Measurements from ENCODE around the gene TSPY1.
"Not testable (repeated sequence)": the region's sequence is repeated elsewhere in the genome, so short reads cannot be mapped to it uniquely, and the experiment has no call there.

TSPY1 gene

GRCh38 chrY:9466655-9467054 lies at the start of gene TSPY1:
Gene TSPY1 (plus strand): TSS chrY:9466955. CDS start chrY:9467001, 46 bp downstream.
- H3K27ac ChIP-seq; DNase-seq (ENCODE audit: low read depth, low spot score): not testable (repeated sequence)

- DNase-seq (ENCODE audit: low read depth, low spot score); H3K27ac ChIP-seq: not testable (repeated sequence)
These were observed 20.2 kb downstream of the TSPY1 start, which contains the start of gene TSPY9 for GRCh38 chrY:9486967-9487366. Gene TSPY9 (plus strand): TSS chrY:9487267. CDS start chrY:9487313, 46 bp downstream.

GRCh38 chrY:9504396-9504795 lies 37.6 kb downstream of the TSPY1 start:
- not testable (repeated sequence) for DNase-seq (ENCODE audit: low read depth, low spot score); H3K27ac ChIP-seq

- DNase-seq (ENCODE audit: low read depth, low spot score); H3K27ac ChIP-seq: not testable (repeated sequence)
These were observed 49.5 kb downstream of the TSPY1 start for GRCh38 chrY:9516287-9516686.

Data from epithelial cell of prostate (primary cell).